ENCODE measurements around the gene HNRNPA1L2. TPM values are rescaled to one million over a fixed set of nuclear protein-coding genes. Genes with fewer than 3 reads are reported as not detected.

The HNRNPA1L2 gene
- 1.8 and 2.5 TPM in 2 replicates for total RNA-seq

DNA sequence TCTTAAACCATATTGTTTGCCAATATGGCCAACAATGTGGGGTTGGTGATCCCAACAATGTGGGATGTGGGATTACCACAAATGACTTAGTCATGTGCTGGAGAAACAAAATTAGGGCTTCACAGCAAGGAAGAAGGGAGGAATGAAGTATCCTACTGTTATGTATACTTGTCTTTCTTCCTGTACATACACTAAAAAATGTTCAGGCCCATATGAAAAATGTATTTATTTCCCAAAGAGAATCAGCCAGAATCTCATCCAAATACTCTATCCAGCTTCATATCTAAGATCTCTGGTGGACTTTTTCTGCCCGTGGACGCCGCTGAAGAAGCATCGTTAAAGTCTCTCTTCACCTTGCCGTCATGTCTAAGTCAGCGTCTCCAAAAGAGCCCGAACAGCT, at the start of gene HNRNPA1L2:
TSS of gene HNRNPA1L2 (plus strand) at position 301 of the 400 bp plus-strand sequence. CDS start at position 363, 62 bp downstream.

DNA sequence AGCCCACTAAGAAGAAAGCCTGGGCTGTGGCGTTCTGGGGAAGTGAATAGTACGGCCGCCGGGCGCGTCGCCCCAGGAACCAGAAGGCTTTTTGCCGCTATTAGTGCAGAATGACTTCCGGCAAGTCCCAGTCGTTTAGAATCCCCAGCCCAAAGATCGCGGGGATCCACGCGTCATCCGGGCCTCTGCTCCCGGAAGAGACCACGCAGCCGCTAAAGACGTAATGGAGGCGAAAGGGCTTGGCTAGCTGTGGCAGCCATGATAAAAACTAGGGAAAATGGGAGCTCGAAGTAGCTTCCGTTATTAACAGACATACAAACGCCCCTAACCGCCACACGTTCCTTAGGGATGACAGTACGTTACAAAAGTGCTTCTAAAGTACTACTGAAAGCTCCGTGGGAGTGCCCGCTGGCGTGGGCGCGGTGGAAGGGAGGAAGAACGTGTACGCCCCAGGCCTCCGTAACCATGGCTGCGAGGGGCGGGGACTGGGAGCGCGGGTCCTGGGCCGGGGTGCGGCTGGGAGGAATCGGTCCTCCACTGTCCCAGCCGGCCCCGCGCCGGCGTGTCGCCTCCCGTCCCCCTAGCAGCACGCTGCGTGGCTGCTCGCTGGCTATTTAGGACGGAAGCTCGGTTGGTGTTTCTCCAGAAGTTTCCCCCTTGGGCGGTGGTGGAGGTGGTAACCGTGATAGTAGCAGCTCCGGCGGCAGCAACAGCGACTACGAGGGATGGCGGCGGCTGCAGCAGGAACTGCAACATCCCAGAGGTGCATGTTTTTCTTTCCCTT, 10.2 kb downstream of the HNRNPA1L2 start, which contains the start of gene SUGT1:
TSS of gene SUGT1 (plus strand) at position 641 of the 784 bp plus-strand sequence. CDS start at position 726, 85 bp downstream.

Other genes starting within 250 kb of the HNRNPA1L2 start
- gene THSD1, start 236.3 kb upstream of the HNRNPA1L2 start, total RNA-seq: 7.9 and 9.4 TPM in 2 replicates
- 15.9 and 19.9 TPM in 2 replicates for gene VPS36, start 191.8 kb upstream of the HNRNPA1L2 start, total RNA-seq
- 27.3 and 36.3 TPM in 2 replicates for gene CKAP2, start 187.0 kb upstream of the HNRNPA1L2 start, total RNA-seq
- 29.8 and 46.5 TPM in 2 replicates for gene SUGT1, start 10.4 kb downstream of the HNRNPA1L2 start, total RNA-seq
- not detected in 2 replicates for gene CNMD, start 97.4 kb downstream of the HNRNPA1L2 start, total RNA-seq
- not detected in 2 replicates for gene PCDH8, start 206.2 kb downstream of the HNRNPA1L2 start, total RNA-seq